Breast epithelium (tissue), 4 donors: ENCODE measurements around the gene SHROOM1. TPM values are rescaled to one million over a fixed set of nuclear protein-coding genes. Genes with fewer than 3 reads are reported as not detected.
"Not testable (repeated sequence)": the region's sequence is repeated elsewhere in the genome, so short reads cannot be mapped to it uniquely, and the experiment has no call there.

Experiments used
- DNase-seq, 2 donors: peaks; one replicate each; pipeline ENCODE4 v3.0.0-alpha.2; 2019; ENCODE audit warnings: low spot score in 2 of 2
- H3K27ac ChIP-seq, 2 donors: fragments of 200-600 bp; sonication (generic) in 1 of 2; one replicate each; pipeline ENCODE4 v1.5.1; 2016 to 2019; ENCODE audit warnings: mild to moderate bottlenecking in 1 of 2
- H3K27me3 ChIP-seq, 2 donors: fragments of 200-600 bp; sonication (generic) in 1 of 2; one replicate each; pipeline versions ENCODE4 v1.5.1 to v1.6.0; 2017 to 2019; ENCODE audit warnings: control low read depth in 1 of 2, mild to moderate bottlenecking in 1 of 2
- H3K36me3 ChIP-seq: fragments of 200-600 bp; one replicate; pipeline ENCODE4 v1.5.1; 2019
- H3K4me1 ChIP-seq, 2 donors: fragments of 200-600 bp; sonication (generic); one replicate each; pipeline ENCODE4 v1.5.1; 2016 to 2019; ENCODE audit warnings: control low read depth in 1 of 2
- H3K4me3 ChIP-seq, 3 donors: fragments of 200-600 bp; sonication (generic); 1 replicate in 2 of 3; 2 replicates in 1 of 3; pipeline ENCODE4 v1.5.1; 2016 to 2019; ENCODE audit warnings: mild to moderate bottlenecking in 3 of 3, moderate library complexity in 2 of 3
- H3K9me3 ChIP-seq, 2 donors: fragments of 200-600 bp; sonication (generic) in 1 of 2; one replicate each; pipeline ENCODE4 v1.5.1; 2016 to 2019; ENCODE audit warnings: control low read depth in 1 of 2
- POLR2A ChIP-seq: fragments of 450-650 bp; IDR thresholded peaks from one replicate; pipeline ENCODE4 v1.6.1; 2016; ENCODE audit warnings: antibody characterized with exemption, mild to moderate bottlenecking, moderate library complexity
- POLR2AphosphoS5 ChIP-seq, 3 donors: sonication (generic); formaldehyde crosslinking; IDR thresholded peaks; one replicate each; pipeline ENCODE4 v1.6.1; 2017; ENCODE audit warnings: antibody characterized with exemption in 3 of 3
- intact Hi-C: fragments of 100-400 bp; cut with DNase I; formaldehyde crosslinking; loops from one replicate; pipeline ENCODE4 v1.15.1; 2023; ENCODE audit warnings: low total_unique reads
- total RNA-seq, 3 donors: library from RNA; depleted of rRNA; stranded (reverse); fragments of >200 nt; gene quantifications; one replicate each; pipeline ENCODE4 v1.1.0, GENCODE V29; 2016
- TF ChIP-seq, protein P1 (sequence below), 3 donors: fragments of 450-650 bp; IDR thresholded peaks; one replicate each; pipeline ENCODE4 v1.5.1; 2016 to 2017; ENCODE audit warnings: antibody characterized with exemption in 3 of 3, mild to moderate bottlenecking in 3 of 3, moderate library complexity in 3 of 3

The SHROOM1 gene
- total RNA-seq, 3 donors from 2014 or later: 2.4 to 12.6 (median 9.5) TPM

GRCh38 chr5:132808866-132809265 lies 21.6 kb downstream of the SHROOM1 start:
- Histone ChIP-seq H3K36me3 (no peaks in the 10 kb centered on the region), H3K4me1 (no peaks in the 10 kb centered on the region), H3K4me3 (no peak overlapping the region), H3K9me3 (no peaks in the 10 kb centered on the region), H3K27me3 (peaks cover 2 to 15% of the 10 kb centered on the region in 2 donors), H3K27ac (no peak overlapping the region)
- TF ChIP-seq POLR2A (no peak), POLR2AphosphoS5 (IDR thresholded peaks at IDR 0.05) (no peak)
- TF ChIP-seq, protein P1, sequence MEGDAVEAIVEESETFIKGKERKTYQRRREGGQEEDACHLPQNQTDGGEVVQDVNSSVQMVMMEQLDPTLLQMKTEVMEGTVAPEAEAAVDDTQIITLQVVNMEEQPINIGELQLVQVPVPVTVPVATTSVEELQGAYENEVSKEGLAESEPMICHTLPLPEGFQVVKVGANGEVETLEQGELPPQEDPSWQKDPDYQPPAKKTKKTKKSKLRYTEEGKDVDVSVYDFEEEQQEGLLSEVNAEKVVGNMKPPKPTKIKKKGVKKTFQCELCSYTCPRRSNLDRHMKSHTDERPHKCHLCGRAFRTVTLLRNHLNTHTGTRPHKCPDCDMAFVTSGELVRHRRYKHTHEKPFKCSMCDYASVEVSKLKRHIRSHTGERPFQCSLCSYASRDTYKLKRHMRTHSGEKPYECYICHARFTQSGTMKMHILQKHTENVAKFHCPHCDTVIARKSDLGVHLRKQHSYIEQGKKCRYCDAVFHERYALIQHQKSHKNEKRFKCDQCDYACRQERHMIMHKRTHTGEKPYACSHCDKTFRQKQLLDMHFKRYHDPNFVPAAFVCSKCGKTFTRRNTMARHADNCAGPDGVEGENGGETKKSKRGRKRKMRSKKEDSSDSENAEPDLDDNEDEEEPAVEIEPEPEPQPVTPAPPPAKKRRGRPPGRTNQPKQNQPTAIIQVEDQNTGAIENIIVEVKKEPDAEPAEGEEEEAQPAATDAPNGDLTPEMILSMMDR (IDR thresholded peaks at IDR 0.05): no peak
- no peak for DNase-seq
- intact Hi-C loops: no loop called here

- no peaks in the 10 kb centered on the region for H3K36me3 ChIP-seq
- peaks cover 0 to 15% of the 10 kb centered on the region in 2 donors for H3K27me3 ChIP-seq
- no peak for TF ChIP-seq POLR2AphosphoS5 (IDR thresholded peaks at IDR 0.05)
- no peak for TF ChIP-seq POLR2A
- TF ChIP-seq, protein P1 (IDR thresholded peaks at IDR 0.05): no peak
- intact Hi-C loops: no loop called here
- no peak overlapping the region for H3K4me3 ChIP-seq
- H3K9me3 ChIP-seq: no peaks in the 10 kb centered on the region
- H3K4me1 ChIP-seq: no peaks in the 10 kb centered on the region
- H3K27ac ChIP-seq: no peak overlapping the region
- no peak for DNase-seq
Measured at GRCh38 chr5:132808448-132808847, 22.0 kb downstream of the SHROOM1 start.

GRCh38 chr5:132807163-132807838 lies 23.1 kb downstream of the SHROOM1 start:
- no peaks in the 10 kb centered on the region for H3K4me1 ChIP-seq
- peaks cover 0 to 14% of the 10 kb centered on the region in 2 donors for H3K27me3 ChIP-seq
- DNase-seq: no peak
- TF ChIP-seq POLR2A (no peak), POLR2AphosphoS5 (IDR thresholded peaks at IDR 0.05) (no peak)
- TF ChIP-seq, protein P1 (IDR thresholded peaks at IDR 0.05): no peak
- H3K27ac ChIP-seq: no peak overlapping the region
- H3K4me3 ChIP-seq: no peak overlapping the region
- H3K36me3 ChIP-seq: no peaks in the 10 kb centered on the region
- H3K9me3 ChIP-seq: no peaks in the 10 kb centered on the region
- intact Hi-C loops: no loop called here

DNA sequence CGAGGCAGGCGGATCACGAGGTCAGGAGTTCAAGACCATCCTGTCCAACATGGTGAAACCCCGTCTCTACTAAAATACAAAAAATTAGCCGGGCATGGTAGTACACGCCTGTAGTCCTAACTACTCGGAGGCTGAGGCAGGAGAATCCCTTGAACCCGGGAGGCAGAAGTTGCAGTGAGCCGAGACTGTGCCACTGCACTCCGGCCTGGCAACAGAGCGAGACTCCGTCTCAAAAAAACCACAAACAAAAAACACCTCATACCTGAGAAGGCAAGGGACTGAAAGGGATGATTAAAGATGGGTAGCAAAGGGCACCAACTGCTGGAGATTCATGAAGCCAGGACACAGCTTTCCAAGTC lies 23.7 kb downstream of the SHROOM1 start:
- H3K27ac ChIP-seq, H3K9me3 ChIP-seq, intact Hi-C loops, DNase-seq, H3K36me3 ChIP-seq, H3K4me3 ChIP-seq, H3K4me1 ChIP-seq, H3K27me3 ChIP-seq: not testable (repeated sequence)

DNA sequence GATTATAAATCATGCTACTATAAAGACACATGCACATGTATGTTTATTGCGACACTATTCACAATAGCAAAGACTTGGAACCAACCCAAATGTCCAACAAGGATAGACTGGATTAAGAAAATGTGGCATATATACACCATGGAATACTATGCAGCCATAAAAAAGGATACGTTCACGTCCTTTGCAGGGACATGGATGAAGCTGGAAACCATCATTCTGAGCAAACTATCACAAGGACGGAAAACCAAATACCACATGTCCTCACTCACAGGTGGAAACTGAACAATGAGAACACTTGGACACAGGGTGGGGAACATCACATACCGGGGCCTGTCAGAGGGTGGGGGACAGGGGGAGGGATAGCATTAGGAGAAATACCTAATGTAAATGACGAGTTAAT lies 24.6 kb downstream of the SHROOM1 start:
- H3K4me3 ChIP-seq, H3K36me3 ChIP-seq, H3K27ac ChIP-seq, H3K4me1 ChIP-seq, intact Hi-C loops, H3K9me3 ChIP-seq, DNase-seq, H3K27me3 ChIP-seq: not testable (repeated sequence)

GRCh38 chr5:132804219-132804618 lies 26.2 kb downstream of the SHROOM1 start:
- H3K27ac ChIP-seq, H3K27me3 ChIP-seq, H3K9me3 ChIP-seq, H3K36me3 ChIP-seq, H3K4me1 ChIP-seq, DNase-seq, H3K4me3 ChIP-seq, intact Hi-C loops: not testable (repeated sequence)

DNA sequence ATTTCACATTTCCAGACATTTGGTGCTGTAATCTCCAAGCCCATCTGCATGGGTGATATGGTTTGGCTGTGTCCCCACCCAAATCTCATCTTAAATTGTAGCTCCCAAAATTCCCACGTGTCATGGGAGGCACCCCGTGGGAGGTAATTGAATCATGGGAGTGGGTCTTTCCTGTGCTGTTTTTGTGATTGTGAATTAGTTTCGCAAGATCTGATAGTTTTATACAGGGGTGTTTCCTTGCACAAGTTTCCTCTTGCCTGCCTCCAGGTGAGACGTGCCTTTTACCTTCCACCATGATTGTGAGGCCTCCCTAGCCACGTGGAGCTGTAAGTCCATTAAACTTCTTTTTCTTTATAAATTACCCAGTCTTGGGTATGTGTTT lies 27.8 kb downstream of the SHROOM1 start:
- H3K27me3 ChIP-seq, DNase-seq, H3K4me1 ChIP-seq, H3K4me3 ChIP-seq, intact Hi-C loops, H3K36me3 ChIP-seq, H3K9me3 ChIP-seq, H3K27ac ChIP-seq: not testable (repeated sequence)
